GM18517 (cell line): Measurements from ENCODE around the gene CD99L2.
A peak's percentile ranks its signal among the peaks of the same experiment; 100 is the strongest.
"Not testable (repeated sequence)": the region's sequence is repeated elsewhere in the genome, so short reads cannot be mapped to it uniquely, and the experiment has no call there.

ENCODE experiments used
- ATAC-seq: cut with Tn5 transposase; IDR thresholded peaks from one replicate; pipeline ENCODE4 v1.9.1; 2021; ENCODE audit warnings: mild to moderate bottlenecking, moderate library complexity; ENCODE audit not compliant: unreplicated experiment

CD99L2 gene

GRCh38 chrX:150897421-150898320 is 797 bp downstream of the CD99L2 start:
- peak; percentile 11 for ATAC-seq

GRCh38 chrX:150896632-150897031 is 1.8 kb downstream of the CD99L2 start:
- ATAC-seq, result no peak

DNA sequence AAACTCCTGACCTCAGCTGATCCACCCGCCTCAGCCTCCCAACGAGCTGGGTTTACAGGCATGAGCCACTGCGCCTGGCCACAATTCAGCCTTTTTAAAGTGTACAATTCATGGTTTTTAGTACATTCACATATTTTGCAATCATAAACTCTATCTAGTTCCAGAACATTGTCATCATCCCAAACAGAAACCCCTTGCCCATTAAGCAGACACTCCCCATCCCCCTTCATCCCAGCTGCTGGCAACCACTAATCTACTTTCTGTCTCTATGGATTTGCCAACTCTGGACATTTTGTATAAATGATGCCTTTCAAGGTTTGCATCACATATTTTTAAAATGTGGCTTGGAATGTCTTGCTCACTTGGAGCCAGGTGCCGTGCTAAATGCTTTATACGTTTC is 4.5 kb downstream of the CD99L2 start:
- ATAC-seq, result no peak

DNA sequence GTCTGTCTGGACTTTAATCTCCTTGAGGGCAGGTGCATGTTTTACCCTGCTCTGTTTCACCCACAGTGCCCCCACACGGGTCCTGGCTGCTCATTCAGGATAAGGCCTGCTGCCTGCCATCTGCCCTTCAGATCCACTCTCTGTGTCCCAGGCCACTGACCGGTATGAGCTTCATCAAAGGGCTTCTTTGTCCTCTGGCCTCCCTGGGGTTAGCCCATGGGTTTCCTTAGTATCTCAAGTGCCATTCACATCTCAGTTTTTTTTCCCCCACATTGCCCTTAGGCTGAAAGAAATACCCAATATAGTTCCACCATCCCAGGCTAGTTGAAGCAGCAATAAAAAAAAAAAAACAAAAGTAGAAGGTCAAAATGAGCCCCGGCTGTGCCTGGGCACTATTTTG is 9.3 kb downstream of the CD99L2 start:
- no peak for ATAC-seq

DNA sequence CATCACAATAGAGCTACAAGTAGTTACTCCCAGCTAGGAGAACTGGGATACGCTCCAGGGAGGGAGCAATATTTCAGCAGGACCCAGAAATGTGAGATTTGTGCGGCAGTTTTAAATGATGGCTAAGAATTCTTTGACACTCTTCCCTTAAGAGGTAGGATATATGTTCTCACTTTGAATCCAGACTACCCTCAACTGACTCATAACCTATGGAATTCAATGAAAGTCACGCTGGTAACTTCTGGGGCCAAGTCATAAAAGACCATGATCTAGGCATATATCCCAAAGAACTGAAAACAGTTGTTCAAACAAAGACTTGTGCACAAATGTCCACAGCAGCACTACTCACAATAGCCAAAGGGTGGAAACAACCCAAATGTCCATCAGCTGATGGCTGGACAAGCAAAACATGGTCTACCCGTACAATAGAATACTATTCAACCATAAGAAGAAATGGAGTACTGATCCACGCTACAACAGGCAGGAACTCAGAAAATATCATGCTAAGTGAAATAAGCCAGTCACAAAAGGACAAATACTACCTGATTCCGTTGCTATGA is 10.5 kb downstream of the CD99L2 start:
- ATAC-seq, result no peak

GRCh38 chrX:150887268-150887667 is 11.2 kb downstream of the CD99L2 start:
- ATAC-seq, result not testable (repeated sequence)

- no peak for ATAC-seq
Observed at GRCh38 chrX:150886381-150886780, 12.1 kb downstream of the CD99L2 start.

- peak; percentile 23 for ATAC-seq
Observed at GRCh38 chrX:150880808-150881165, 17.7 kb downstream of the CD99L2 start.

DNA sequence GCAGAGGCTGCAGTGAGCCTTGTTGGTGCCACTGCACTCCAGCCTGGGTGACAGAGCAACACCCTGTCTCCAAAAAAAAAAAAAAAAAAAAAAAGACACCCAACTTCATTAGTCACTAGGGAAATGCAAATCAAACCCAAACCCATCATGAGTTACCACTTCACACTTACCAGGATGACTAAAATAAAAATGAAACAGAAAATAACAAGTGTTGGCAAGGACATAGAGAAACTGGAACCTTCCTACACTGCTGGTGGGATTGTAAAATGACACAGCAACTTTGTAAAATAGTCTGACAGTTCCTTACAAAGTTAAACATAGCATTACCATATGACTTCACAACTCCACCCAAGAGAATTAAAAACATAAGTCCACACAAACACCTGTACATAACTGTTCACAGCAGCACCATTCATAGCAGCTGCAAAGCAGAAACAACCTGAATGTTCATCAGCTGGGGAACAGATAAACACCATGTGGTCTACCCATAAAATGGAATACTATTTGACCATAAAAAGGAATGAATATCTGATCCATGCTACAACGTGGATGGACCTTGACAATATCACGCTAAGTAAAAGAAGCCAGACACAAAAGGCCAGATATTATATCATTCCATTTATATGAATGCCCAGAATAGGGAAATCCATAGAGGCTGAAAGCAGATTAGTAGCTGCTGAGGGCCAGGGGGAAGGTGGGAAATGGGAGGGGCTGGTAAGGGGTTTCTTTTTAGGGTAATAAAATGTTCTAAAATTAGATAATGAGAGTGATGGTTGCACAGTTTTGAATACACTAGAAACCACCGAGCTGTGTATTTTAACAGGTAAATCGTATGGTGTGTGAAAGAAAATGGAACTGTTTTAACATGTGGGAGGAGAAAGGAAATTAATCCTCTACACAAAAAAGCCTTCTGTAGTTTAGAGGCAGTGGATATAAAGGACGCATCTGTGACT is 18.3 kb downstream of the CD99L2 start:
- ATAC-seq, result peak; percentile 84

DNA sequence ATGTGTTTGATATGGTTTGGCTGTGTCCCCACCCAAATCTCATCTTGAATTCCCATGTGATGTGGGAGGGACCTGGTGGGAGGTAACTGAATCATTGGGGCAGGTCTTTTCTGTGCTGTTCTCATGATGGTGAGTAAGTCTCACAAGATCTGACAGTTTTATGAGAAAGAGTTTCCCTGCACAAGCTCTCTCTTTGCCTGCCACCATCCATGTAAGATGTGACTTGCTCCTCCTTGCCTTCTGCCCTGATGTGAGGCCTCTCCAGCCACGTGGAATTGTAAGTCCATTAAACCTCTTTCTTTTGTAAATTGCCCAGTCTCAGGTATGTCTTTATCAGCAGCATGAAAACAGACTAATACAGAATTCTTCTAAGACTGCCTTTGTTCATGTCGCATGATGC is 22.8 kb downstream of the CD99L2 start:
- ATAC-seq, result not testable (repeated sequence)

DNA sequence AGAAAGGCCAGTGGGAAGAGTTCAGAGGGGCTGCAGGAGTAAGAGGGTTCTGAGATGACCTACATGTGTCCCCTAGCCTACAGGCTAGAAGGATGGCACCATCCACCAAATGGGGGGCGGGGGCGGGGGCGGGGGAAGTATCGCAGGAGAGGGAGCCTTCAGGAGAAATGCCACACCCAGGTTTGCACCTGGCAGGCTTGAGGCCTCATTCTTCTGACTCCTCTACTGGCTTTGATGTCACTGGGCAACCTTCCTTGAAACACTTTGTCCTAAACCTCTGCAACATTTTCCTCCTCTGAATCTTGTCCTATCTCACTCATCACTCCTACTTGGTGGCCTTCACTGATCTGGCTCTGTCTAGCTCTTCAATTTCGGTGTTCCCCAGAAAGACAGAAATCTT is 24.0 kb downstream of the CD99L2 start:
- ATAC-seq, result no peak

DNA sequence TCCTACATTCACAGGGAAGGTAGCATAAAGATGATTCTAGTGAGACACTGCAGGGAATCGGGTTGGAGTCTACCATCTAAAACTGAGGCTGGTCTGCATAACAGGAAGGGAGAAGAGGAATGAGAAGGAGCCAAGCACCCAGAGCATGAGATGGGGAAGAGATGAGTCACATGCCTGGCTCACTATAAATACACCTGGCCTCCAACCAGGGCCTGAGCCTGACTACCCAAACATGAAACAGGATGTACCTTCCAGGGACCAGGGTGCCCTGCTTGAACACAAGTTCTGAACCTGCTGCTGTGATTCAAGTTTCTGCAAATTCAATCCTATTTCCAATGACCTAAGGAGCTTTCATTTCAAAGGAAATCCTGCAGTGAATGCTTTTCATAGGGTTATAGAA is 24.9 kb downstream of the CD99L2 start:
- peak; percentile 74 for ATAC-seq

DNA sequence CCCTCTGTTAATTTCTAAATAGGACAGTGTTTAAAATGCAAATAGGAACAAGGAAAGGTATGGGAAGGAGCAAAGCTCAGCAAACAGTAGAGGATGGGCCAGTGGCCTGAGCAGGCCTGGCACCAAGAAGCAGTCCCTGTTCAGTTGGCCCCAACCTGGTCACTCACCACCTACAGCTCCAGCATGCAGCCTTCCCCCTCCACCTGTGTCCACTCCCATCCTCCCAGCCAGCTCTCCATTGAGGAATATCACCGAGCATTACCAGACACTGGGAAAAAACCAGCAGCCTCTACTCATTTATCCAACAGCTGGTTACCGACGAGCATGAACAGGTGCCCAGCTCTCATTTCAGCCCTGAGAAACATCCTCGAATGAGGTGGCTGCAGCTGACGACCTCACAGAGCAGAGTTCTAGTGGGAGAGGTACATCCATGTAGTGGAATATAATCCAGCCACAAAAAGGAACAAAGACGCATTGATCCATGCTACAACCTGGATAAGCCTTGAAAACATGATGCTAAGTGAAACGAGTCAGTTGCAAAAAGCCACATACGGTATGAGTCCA is 25.6 kb downstream of the CD99L2 start:
- ATAC-seq, result no peak

GRCh38 chrX:150871341-150871811 is 27.1 kb downstream of the CD99L2 start:
- no peak for ATAC-seq

DNA sequence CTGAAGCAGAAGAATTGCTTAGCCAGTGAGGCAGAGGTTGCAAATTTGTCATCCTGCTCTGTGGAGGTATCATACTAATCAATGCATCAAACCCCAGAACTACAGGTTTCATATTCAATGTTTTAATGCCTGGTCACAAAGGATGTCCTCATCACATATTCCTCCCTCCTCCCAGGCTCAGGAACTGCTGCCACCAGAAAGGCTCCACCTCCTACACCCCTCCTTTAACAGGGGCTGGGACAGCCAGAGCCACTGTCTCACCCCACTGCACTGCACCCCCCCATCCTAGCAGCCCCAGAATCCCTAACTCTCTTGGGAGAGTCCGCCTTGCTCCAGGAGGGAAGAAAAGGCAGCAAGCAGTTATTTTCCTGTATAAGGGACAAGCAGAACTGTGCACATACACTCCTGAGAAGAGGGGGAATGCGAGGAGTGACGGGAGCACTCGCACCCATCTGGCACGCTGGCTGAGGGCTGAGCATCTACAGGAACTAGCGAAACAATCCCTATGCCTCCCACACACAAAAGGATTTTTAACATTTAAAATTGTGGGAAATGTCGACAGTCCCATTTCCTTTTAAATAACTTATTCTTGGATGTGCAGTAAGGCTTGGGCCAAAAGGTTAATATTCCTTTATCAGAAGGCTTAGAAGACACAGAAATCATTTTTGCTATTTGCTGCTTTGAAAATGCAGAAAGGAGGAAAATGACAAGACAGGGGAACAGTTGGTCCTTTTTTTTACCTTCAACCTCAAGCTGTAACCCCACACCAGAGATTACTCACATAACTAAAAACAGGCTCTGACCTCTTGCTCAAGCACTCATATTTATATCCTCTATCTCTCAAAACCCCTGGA is 27.8 kb downstream of the CD99L2 start:
- ATAC-seq, result no peak

DNA sequence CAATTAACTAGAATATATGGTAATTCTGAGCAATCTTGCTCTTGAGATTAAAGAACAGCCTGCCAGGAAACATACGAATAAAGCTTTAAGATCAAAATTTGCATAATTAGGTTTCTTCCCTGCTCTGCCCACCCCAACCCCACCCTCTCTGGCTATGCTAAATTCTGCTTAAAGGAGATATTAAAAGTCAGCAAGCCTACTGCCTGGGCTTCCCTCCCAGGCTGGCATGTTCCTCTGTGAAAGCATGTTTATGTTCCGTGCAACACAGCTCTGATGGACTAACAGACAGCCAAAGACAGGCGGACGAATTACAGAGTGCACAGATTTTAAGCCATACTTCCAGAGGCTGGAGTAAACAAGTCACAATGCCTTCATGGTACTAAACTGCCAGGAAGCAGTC is 28.4 kb downstream of the CD99L2 start:
- no peak for ATAC-seq

- ATAC-seq, result no peak
Observed at GRCh38 chrX:150869450-150869849, 29.0 kb downstream of the CD99L2 start.

- no peak for ATAC-seq
Observed at GRCh38 chrX:150868625-150869024, 29.8 kb downstream of the CD99L2 start.

- ATAC-seq, result no peak
Observed at GRCh38 chrX:150864127-150864526, 34.3 kb downstream of the CD99L2 start.

- no peak for ATAC-seq
Observed at GRCh38 chrX:150863191-150863590, 35.3 kb downstream of the CD99L2 start.
